ENCODE results near the gene UGT2B17. TPM values are rescaled to one million over a fixed set of nuclear protein-coding genes. Genes with fewer than 3 reads are reported as not detected.
"Not testable (repeated sequence)": the region's sequence is repeated elsewhere in the genome, so short reads cannot be mapped to it uniquely, and the experiment has no call there.

The UGT2B17 gene
- not detected for total RNA-seq

DNA sequence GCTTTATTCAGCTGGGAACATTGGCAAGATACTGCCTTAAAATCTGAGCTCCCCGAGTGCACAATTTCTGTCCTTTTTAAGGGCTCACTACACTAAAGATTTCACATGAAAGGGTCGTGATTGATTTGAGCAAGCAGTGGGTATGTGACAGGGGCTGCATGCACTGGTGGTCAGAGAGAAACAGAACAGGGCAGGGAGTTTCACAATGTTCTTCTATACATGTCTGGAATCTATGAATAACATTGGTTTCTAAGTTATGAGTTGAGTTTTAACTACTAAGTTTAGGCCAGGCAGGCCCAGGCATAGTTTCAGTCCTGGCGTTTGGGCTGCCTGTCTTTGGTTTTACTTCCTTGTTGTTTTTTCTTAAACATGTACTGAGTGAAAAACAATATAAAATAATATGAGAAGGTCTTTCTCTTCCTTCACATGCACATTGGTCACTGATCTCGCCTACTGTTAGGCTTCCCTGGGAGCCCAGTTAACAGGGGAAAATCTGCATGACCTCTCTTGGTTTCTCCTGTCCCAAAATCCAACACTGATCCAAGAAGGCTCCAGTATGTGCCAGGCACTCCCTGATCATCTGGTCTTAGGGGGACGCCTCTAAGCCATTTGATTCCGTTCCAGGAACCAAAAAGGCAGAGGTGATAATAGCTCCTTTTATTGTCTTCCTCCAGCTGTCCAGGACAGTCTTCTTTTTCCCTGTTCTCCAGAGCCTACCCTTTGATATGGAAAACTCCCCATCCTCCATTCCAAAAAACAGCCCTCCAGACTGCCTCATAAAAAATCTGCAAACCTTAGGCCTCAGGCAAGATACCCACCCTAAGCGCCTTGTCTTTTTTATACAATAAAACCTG lies at the start of gene UGT2B17:
TSS of gene UGT2B17 (minus strand) at position 51 of the 854 bp plus-strand sequence. CDS start 7,838 bp downstream, outside the sequence.
- Mint-ChIP-seq H3K4me3 (no peak within 1 kb of the TSS), H3K36me3 (ENCODE audit: low read depth) (no peaks in the 10 kb centered on the region), H3K27me3 (peaks cover 17% of the 10 kb centered on the region), H3K27ac (no peak within 1 kb of the TSS), H3K4me1 (peaks cover 4% of the 10 kb centered on the region), H3K9me3 (peaks cover 6% of the 10 kb centered on the region)
- ATAC-seq (replicated peaks): no peak

DNA sequence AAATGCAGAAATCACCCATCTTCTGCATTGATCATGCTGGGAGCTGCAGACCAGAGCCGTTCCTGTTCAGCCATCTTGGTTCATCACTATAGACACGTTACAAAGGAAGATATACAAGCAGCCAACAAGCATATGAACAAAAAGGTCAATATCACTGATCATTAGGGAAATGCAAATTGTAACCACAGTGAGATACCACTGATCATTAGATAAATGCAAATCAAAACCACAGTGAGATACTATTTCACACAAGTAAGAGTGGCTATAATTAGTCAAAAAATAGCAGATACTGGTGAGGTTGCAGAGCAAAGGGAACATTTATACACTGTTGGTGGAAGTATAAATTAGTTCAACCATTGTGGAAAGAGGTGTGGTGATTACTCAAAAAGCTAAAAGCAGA lies 46.6 kb upstream of the UGT2B17 start:
- H3K27ac Mint-ChIP-seq; H3K4me3 Mint-ChIP-seq; H3K4me1 Mint-ChIP-seq; H3K36me3 Mint-ChIP-seq (ENCODE audit: low read depth); ATAC-seq (replicated peaks); H3K27me3 Mint-ChIP-seq; H3K9me3 Mint-ChIP-seq: not testable (repeated sequence)

DNA sequence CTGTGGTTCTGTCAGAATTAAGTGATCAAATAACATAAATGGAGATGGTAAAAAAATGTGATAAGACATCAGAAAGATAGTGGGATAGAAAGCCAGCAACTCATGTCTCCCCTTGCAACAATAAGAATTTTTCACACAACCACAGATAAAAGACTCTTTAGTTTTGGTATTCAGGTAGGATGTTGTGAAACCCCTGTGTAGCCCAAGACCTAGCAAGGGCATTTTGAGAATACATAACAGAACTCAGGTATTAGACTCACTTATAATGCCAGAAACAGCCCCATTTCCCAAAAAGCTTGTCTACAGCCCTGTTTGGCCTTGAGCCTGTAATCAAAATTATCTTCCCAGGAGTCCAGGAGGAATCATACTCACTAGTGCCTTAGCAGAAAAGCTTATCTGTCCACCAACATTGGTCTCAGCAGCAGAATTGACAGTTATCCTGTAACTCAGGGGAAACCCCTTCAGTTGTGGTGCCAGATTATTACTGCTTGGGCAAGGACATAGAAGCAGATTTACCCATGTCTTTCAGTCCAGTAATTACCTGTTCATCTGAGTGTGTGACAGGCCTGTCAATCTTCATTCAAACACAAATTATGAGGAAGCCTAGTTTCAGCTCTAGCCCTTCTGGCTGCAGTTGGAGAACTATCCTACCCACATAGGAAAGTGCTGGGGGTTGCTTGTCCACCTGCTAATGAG lies 41.0 kb upstream of the UGT2B17 start:
- Mint-ChIP-seq H3K27ac (no peak overlapping the region), H3K4me1 (no peaks in the 10 kb centered on the region), H3K27me3 (no peaks in the 10 kb centered on the region), H3K36me3 (ENCODE audit: low read depth) (no peaks in the 10 kb centered on the region), H3K4me3 (no peak overlapping the region), H3K9me3 (no peaks in the 10 kb centered on the region)
- ATAC-seq (replicated peaks): no peak

DNA sequence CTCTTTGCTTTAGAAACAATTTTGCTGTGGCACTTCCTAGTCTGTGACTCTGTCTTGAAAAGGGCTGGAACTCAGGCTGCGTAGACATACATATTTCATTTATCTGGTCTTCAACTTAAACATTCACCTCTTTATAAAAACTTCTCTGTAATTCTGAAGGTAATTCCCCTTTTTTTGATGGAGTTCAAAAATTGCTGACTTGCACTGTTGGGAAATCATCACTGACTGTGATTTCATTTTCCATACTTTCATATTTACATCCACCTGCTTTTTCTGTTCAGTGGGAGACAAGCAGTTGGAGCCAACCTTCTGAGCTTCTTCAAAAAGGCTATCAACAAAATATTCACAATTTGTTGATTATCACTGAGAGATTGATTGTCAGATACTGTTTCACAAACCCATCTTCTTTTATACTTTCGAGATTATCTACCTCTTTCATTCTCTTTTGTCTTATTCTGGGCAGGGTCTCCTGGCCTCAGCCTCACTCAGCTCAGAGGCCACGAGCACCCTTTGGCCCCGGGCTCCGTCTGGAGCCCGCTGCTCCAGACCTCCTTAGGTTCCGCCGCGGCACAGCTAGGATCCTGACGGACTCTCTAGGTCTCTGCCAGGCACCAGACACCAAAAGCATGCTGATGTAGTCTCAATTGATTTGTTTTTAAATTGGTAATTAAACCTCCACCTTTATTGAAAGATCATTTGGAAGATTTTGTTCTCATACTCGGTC lies 39.7 kb upstream of the UGT2B17 start:
- H3K9me3 Mint-ChIP-seq: no peaks in the 10 kb centered on the region
- no peak for ATAC-seq (replicated peaks)
- H3K36me3 Mint-ChIP-seq (ENCODE audit: low read depth): no peaks in the 10 kb centered on the region
- H3K27me3 Mint-ChIP-seq: peaks cover 1% of the 10 kb centered on the region
- no peak overlapping the region for H3K27ac Mint-ChIP-seq
- H3K4me3 Mint-ChIP-seq: no peak overlapping the region
- no peaks in the 10 kb centered on the region for H3K4me1 Mint-ChIP-seq

DNA sequence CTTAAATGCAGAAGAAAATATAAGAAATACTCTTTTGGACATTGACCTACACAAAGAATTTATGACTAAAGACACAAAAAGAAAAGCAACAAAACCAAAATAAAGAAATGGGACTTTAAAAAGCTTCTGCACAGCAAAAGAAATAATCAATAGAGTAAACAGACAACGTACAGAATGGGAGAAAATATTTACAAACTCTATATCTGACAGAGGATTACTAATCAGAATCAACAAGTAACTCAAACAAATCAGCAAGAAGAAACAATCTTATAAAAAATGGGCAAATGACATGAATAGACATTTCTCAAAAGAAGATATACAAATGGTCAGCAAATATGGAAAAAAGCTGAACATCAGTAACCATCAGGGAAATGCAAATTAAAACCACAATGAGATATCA lies 37.6 kb upstream of the UGT2B17 start:
- Mint-ChIP-seq H3K4me1 (no peaks in the 10 kb centered on the region), H3K9me3 (peaks cover 4% of the 10 kb centered on the region), H3K27me3 (peaks cover 13% of the 10 kb centered on the region), H3K27ac (no peak overlapping the region), H3K36me3 (ENCODE audit: low read depth) (no peaks in the 10 kb centered on the region), H3K4me3 (no peak overlapping the region)
- no peak for ATAC-seq (replicated peaks)

DNA sequence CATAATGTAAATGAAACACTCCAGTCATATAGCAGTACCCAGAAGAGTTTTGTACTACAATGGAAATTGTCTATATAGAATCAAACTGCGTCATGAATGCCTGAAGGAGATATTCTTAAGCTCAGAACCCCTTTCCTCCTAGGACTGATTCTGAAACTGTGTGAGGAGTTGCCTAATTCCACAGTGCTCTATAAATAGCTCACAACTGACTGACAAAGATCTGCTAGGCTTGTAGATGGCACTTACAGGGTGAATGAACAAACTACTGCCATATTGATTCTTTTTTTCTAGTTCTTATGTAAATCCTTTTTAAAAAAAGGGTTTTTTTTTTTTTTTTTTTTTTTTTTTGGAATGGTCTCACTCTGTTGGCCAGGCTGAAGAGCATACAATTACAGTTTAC lies 30.1 kb upstream of the UGT2B17 start:
- Mint-ChIP-seq H3K27me3 (peaks cover 13% of the 10 kb centered on the region), H3K4me1 (no peaks in the 10 kb centered on the region), H3K36me3 (ENCODE audit: low read depth) (no peaks in the 10 kb centered on the region), H3K9me3 (peaks cover 4% of the 10 kb centered on the region), H3K4me3 (no peak overlapping the region), H3K27ac (no peak overlapping the region)
- ATAC-seq (replicated peaks): no peak

DNA sequence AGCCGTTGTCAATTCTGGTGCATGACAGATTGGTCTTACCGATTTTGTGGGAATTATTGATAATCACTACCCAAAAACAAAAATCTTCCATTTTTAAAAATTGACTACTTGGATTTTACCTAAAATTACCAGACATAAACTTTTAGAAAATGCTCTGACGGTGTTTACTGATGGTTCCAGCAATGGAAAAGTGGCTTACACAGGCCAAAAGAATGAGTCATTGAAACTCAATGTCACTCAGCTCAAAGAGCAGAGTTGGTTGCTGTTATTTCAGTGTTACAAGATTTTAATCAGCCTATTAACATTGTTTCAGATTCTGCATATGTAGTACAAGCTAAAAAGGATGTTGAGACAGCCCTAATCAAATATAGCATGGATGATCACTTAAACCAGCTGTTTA lies 23.0 kb upstream of the UGT2B17 start:
- H3K27me3 Mint-ChIP-seq: peaks cover 6% of the 10 kb centered on the region
- no peak overlapping the region for H3K4me3 Mint-ChIP-seq
- H3K27ac Mint-ChIP-seq: no peak overlapping the region
- no peaks in the 10 kb centered on the region for H3K36me3 Mint-ChIP-seq (ENCODE audit: low read depth)
- H3K9me3 Mint-ChIP-seq: no peaks in the 10 kb centered on the region
- no peaks in the 10 kb centered on the region for H3K4me1 Mint-ChIP-seq
- no peak for ATAC-seq (replicated peaks)

DNA sequence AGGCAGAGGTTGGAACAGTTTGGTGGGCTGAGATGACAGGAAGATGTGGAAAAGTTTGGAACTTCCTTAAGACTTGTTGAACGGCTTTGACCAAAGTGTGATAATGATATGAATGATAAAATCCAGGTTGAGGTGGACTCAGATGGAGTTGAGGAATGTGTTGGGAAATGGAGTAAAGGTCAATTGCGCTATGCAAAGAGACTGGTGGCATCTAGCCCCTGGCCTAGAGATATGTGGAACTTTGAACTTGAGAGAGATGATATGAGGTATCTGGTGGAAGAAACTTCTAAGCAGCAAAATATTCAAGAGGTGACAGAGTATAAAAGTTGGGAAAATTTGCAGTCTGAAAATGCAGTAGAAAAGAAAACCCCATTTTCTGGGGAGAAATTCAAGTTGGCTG lies 21.4 kb upstream of the UGT2B17 start:
- Mint-ChIP-seq H3K27me3 (peaks cover 6% of the 10 kb centered on the region), H3K4me1 (no peaks in the 10 kb centered on the region), H3K27ac (no peak overlapping the region), H3K36me3 (ENCODE audit: low read depth) (no peaks in the 10 kb centered on the region), H3K9me3 (no peaks in the 10 kb centered on the region), H3K4me3 (no peak overlapping the region)
- no peak for ATAC-seq (replicated peaks)

DNA sequence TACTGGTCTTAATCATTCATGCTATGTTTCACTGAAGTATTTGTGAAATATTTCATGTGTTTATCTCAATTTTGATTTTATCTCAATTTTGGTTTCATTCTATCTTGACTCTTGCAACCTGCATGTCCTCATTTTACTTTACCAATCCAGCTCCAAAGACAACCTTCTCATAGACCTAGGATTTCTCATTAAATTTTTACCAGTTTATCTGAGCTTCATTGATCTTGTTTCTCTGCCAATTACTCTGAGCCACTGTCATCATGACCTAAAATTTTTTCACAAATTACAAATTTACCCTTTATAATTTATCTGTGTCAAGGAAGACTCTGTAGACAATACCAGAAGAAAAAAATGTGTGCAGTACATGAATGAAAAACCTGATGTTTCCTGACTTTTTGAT lies 18.6 kb upstream of the UGT2B17 start:
- H3K4me1 Mint-ChIP-seq: no peaks in the 10 kb centered on the region
- H3K4me3 Mint-ChIP-seq: no peak overlapping the region
- no peak overlapping the region for H3K27ac Mint-ChIP-seq

DNA sequence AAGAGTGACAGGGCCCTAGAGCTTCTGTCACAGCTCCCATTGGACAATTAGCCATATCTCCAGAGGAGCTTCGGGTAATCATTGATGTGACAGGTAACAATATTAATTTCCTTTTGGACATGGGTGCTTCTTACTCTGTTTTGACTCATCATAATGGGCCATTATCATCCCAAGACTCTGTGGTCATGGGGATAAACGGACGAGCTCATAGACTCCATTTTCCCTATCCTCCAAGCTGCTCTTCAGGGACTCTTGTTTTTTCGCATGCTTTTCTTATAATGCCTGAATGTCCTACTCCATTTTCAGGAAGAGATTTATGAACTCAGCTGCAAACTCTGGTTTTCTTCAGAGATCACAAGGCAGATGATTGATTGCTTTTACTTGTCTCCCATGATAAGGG lies 17.0 kb upstream of the UGT2B17 start:
- no peak overlapping the region for H3K4me3 Mint-ChIP-seq
- H3K36me3 Mint-ChIP-seq (ENCODE audit: low read depth): no peaks in the 10 kb centered on the region
- ATAC-seq (replicated peaks): no peak
- H3K27ac Mint-ChIP-seq: no peak overlapping the region
- H3K9me3 Mint-ChIP-seq: no peaks in the 10 kb centered on the region
- no peaks in the 10 kb centered on the region for H3K4me1 Mint-ChIP-seq
- H3K27me3 Mint-ChIP-seq: peaks cover 9% of the 10 kb centered on the region

More for the DNA sequence above, 18.6 kb upstream of the UGT2B17 start:
- Mint-ChIP-seq H3K36me3 (ENCODE audit: low read depth) (no peaks in the 10 kb centered on the region), H3K27me3 (peaks cover 9% of the 10 kb centered on the region), H3K9me3 (no peaks in the 10 kb centered on the region)
- ATAC-seq (replicated peaks): no peak

DNA sequence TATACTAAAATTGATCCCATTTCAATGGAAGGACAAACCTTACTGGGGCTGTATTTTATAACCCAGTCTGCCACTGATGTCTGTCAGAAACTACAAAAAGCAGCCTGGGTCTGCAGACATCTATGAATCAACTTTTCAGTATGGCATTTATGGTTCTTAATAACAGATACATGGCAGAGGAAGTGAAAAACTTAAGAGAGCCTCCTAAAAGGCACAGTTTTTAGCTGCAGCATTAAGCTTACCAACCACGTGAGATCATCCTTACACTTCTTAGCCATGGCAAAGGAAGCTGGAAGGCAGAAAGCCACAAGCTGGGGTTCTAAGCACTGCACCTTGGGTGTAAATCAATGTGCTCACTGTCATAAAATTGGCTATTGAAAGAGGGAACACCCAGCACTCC lies 16.6 kb upstream of the UGT2B17 start:
- no peak for ATAC-seq (replicated peaks)
- no peak overlapping the region for H3K27ac Mint-ChIP-seq
- peaks cover 7% of the 10 kb centered on the region for H3K27me3 Mint-ChIP-seq
- H3K4me1 Mint-ChIP-seq: no peaks in the 10 kb centered on the region
- no peak overlapping the region for H3K4me3 Mint-ChIP-seq
- H3K36me3 Mint-ChIP-seq (ENCODE audit: low read depth): no peaks in the 10 kb centered on the region
- no peaks in the 10 kb centered on the region for H3K9me3 Mint-ChIP-seq

DNA sequence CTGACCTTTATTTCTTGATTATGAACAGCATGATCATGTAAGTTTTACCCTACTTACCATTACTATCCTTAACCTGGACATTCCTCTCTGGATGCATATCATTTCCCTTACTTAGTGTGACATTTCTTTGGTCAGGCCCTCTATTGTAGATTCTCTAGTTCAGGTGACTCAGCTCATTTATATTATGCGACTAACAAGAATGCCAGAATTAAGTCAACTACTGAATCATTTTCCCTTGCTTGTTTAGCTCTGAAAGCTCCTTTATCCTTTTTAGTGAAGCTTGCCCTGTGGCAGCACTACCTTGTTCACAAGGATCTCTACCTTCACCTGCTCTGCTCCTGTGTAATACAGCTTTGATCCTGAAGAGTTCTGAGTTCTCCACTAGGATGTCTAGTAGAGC lies 15.1 kb upstream of the UGT2B17 start:
- Mint-ChIP-seq H3K9me3 (no peaks in the 10 kb centered on the region), H3K36me3 (ENCODE audit: low read depth) (no peaks in the 10 kb centered on the region), H3K27ac (no peak overlapping the region), H3K4me3 (no peak overlapping the region), H3K4me1 (no peaks in the 10 kb centered on the region), H3K27me3 (peaks cover 4% of the 10 kb centered on the region)
- no peak for ATAC-seq (replicated peaks)

DNA sequence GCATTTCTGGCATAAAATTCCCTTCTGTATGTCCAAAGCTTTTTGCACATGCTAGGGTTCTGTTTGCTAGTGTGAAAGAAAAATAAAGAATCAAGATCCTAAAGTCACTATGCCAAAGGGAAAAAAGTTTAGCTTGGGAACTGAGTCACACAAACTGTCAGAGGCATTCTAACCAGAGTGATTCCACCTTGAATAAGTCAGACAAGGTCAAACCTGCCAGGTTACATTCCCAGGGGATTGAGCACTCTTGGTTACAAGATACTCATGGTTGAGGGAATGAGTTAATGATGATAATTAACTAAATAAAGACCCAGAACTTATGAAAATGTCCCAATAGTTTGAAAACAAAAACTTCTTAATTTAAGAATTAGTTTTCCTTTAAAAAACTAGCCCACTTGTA lies 13.7 kb upstream of the UGT2B17 start:
- Mint-ChIP-seq H3K27me3 (peaks cover 4% of the 10 kb centered on the region), H3K27ac (no peak overlapping the region), H3K9me3 (no peaks in the 10 kb centered on the region), H3K4me1 (no peaks in the 10 kb centered on the region), H3K36me3 (ENCODE audit: low read depth) (no peaks in the 10 kb centered on the region), H3K4me3 (no peak overlapping the region)
- no peak for ATAC-seq (replicated peaks)

DNA sequence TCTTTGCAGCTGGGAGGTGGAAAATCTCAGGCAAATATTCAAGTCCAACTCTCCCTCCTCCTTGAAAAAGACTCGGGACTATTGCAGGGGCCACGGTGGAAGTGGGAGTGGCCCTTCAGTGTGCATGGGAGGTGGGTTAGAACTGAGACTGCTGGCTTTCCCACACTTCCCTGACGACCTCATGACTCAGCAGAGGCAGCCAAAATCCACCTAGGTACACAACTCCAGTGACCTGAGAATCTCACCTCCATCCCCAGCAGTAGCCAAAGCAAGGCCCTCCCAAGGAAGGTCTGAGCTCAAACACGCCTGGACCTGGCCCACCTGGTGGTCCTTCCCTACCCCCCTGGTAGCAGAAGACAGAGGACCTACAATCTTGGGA lies 6.2 kb upstream of the UGT2B17 start:
- H3K36me3 Mint-ChIP-seq (ENCODE audit: low read depth): no peaks in the 10 kb centered on the region
- peaks cover 21% of the 10 kb centered on the region for H3K27me3 Mint-ChIP-seq
- H3K4me1 Mint-ChIP-seq: peaks cover 3% of the 10 kb centered on the region
- H3K4me3 Mint-ChIP-seq: no peak overlapping the region
- H3K9me3 Mint-ChIP-seq: peaks cover 6% of the 10 kb centered on the region
- H3K27ac Mint-ChIP-seq: no peak overlapping the region
- ATAC-seq (replicated peaks): no peak

Measured in activated T-helper 17 cell treated with anti-CD3 and anti-CD28 coated beads, Interleukin-2, amount 50 U/mL, for 72 hours (primary cell).